ENCODE results near the gene TENT4A.
"Not testable (repeated sequence)": the region's sequence is repeated elsewhere in the genome, so short reads cannot be mapped to it uniquely, and the experiment has no call there.

The TENT4A gene

GRCh38 chr5:6713274-6714225 lies at the start of gene TENT4A:
Gene TENT4A (plus strand): TSS chr5:6713432. CDS start chr5:6713984, 552 bp downstream.
- peak; percentile 48 for DNase-seq

DNA sequence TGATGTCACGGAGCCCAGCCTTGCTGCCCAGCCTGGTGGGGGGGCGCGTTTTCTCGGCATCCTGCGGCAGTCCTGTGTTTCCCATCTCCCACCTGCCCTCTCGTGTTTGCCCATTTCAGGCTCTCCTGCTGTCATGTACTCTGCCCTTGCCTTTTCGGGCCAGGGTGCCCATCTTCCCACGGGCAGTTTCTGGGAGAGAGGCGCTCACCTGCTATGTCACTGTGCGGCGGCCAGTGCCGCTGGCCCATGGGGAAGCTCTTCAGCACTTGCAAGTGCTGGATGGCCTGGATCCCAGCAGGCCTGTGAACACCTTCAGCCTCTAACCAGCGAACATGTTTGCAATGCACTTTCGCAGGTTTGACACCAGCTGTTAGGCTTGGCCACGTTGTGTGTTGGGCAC lies 46.5 kb upstream of the TENT4A start:
- no peak for DNase-seq

DNA sequence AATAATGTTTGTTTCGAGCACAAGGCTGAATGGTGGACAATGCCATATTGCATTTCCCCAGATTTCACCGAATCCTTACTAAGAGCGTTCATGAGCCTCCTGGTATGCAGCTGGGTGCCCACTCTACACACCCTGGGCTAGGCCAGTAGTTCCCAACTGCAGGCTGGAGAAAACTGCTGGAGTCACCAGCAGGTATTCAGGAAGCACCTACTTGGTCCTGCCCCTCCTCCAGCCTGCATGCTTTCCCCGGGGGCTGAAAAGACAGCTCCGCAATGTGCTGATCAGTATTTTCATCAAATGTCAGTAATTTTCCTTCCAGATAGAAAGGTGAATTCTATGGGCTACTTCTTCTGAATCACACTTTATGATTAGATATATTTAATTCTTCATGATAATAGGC lies 45.6 kb upstream of the TENT4A start:
- no peak for DNase-seq

GRCh38 chr5:6668717-6669116 lies 44.5 kb upstream of the TENT4A start:
- DNase-seq, result not testable (repeated sequence)

DNA sequence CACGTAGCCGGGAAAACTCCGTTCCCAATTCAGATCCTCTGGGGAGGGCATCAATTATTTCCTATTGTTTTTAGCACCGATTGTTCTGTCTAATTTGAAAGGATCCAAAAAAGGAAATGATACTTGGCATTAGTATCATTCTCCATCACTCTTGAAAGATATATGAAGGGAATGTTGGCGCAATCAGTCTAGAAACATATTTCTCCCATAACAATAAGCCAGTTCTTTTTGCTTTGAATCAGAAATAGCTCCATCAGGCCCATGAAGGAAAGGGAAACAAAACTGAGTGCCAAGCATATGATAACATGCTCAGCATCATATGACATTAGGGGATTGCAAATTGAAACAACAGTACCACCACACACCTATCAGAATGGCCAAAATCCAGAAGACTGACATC lies 40.2 kb upstream of the TENT4A start:
- no peak for DNase-seq

DNA sequence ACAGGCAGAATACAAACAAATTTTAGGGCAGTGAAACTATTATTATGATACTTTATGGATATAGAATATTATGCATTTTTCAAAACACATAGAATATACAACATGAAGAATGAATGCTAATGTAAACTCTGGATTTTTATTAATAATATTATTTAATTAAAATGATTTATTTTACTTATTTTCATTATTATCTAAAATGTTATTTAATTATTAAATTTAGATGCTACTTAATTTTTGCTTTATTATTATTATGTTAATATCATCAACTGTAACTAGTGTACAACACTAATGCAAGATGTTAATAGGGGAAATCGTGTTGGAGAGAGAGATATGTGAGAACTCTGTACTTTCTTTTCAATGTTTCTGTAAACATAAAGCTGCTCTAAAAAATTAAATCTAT lies 39.3 kb upstream of the TENT4A start:
- DNase-seq, result no peak

DNA sequence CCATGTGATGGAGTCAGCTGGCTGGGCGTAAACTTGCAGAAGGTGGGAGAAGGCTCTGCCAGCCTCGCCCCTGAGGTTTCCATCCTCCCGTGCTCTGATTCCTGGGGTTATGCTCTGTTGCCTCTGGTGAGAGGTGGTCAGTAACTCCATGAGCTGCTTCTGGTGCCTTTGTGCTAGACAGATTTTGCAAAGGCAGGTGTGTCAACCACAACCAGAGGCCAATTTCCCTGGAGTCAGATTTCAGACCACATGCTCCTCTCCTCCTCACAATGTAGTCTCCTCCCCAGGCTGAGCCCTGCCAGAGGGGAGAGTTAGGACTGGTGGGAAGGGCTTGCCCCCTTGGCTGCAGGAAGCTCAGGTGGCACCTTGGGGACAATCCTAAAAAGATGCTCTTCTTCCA lies 38.8 kb upstream of the TENT4A start:
- no peak for DNase-seq

- DNase-seq, result no peak
These were observed 38.3 kb upstream of the TENT4A start for GRCh38 chr5:6674886-6675285.

DNA sequence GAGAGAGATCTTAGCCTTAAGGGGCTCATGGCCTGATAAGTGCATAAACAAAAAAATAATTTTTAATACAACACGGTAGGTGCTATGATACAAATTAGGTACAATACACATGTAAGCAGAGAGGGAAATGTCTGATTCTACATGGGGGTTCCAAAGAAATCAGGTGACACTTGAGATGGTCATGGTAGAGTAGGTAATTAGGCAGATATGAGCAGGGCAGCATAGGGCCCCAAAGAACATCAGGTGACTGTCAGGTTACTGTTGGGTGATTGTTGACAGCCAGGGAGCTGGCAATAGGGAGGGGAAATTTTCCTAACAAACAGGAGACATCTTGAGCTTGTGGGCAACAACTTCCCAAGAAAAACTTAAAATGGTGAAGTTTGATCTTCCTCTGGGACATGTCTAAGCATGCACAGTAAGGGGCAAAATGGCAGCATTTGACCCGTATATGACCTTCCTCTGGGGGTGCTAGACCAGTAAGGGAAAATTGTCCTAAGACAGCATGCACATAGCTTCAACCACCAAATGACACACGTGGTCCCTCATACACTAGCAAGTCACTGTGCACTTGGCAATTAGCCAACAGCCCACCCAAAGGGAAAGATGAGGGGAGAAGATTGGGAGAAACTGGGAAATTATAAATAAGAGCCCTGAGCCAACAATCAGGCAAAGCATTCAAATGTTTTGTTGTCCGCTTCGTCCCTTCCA lies 37.3 kb upstream of the TENT4A start:
- peak; percentile 28 for DNase-seq

DNA sequence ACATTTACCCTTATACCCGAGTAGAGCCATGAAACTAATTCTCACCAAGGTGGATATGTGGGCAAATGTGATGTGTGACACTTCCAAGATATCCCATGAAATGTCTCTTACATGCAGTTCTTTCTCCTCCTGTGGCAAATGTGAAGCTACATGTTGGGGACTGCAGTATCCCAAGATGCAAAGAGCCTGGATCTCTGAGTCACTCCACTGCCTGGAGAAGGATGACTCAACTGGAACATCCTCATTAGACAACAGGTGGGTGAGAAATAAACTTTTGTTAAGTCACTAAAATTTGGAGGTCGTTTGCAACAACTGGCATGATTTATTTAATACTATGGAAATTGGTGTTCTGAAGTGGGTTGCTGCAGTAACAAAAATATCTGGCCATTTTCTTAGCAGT lies 36.5 kb upstream of the TENT4A start:
- no peak for DNase-seq

DNA sequence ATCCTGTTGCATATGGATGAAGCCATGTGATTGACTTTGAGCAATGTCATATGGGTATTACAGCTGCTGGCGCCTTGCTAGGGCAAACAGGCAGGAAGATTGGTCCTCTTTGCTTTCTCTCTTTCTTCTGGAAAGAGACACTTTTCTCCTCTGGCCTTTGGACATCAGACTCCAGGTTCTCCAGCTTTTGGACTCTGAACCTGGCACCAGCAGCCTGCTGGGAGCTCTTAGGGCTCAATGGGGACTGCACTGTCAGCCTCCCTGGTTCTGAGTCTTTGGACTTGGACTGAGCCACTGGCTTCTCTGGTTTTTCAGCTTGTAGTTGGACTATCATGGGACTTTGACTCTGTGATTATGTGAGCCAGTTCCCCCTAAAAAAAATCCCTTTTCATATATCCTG lies 34.8 kb upstream of the TENT4A start:
- DNase-seq, result no peak

DNA sequence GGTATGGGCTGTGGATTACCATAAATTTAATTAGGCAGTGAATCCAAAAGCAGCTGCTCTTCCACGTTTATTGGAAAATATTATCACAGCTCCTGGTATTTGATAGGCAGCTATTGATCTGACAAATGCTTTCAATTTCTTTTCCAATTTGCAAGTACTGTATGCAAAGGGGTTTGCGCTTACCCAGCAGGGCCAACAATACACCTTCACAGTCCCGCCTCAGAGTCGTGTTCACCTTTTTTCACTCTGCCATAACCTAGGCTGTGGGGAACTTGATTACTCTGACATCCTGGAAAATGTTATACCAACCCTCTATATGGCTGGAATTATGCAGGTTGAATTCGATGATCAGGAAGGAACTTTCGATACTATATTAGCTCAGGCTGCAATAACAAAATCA lies 32.3 kb upstream of the TENT4A start:
- DNase-seq, result no peak

GRCh38 chr5:6681682-6682081 lies 31.6 kb upstream of the TENT4A start:
- DNase-seq, result no peak

- no peak for DNase-seq
These were observed 31.0 kb upstream of the TENT4A start for GRCh38 chr5:6682239-6682638.

DNA sequence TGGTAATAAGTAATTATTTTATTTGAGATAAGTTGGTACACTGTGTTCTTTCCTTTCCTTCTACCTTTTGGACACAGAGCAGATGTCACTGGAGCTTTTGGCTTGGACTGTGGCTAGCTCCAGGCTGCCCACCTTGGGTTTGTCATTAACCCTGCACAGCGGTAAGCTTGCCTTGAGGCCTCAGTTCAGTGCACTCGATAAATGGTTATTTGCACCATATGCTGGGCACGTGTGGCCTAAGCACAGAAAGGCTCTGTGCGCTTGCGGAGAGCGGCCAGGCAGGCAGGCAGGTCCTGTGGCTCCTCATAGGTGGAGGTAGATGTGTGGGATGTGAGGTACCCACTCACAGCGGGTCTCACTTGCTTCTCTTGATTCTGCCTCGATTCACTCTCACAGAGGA lies 30.0 kb upstream of the TENT4A start:
- DNase-seq, result no peak

- no peak for DNase-seq
These were observed 29.2 kb upstream of the TENT4A start for GRCh38 chr5:6684075-6684474.

DNA sequence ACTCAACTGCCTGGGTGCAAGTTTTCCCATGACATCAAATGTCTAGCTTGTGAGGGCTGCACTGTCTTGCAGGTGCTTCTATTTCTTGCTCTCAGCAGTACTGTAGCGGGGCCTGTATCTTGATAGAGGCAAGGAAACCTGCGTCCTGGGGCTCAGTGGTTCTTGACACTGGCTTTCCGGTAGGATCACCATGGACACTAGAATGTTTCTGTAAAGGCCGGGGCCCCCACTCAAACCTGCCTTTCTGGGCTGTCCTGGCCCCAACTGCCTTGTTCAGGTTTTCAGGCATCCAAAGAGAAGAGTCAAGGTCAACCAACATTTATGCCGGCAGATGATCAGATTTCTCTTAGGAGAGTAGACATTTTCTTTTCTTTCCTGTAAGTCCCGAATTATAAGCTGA lies 26.7 kb upstream of the TENT4A start:
- DNase-seq, result no peak

DNA sequence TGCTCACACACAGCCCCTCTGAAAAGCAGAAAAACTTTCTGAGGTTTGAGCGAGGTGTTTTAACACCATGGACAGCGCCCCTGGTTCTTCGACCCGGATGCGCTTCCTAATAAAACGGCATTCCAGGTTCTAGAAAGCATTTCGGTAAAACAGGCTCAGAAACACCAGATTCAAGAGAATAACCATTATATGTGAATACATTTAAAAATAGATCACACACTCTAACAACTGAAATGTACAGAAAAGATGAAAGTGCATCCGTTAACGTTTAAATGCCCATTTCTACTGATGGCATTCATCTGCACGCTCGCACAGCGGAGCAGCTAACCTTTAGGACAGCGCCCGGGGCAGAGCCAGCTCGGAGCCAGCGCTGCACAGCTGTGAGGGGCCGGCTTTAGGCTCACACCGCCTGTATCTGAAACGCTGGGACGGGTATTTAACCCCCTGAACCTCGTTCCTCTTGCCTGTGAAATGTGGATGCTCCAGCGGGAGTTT lies 26.3 kb upstream of the TENT4A start:
- DNase-seq, result peak; percentile 65

DNA sequence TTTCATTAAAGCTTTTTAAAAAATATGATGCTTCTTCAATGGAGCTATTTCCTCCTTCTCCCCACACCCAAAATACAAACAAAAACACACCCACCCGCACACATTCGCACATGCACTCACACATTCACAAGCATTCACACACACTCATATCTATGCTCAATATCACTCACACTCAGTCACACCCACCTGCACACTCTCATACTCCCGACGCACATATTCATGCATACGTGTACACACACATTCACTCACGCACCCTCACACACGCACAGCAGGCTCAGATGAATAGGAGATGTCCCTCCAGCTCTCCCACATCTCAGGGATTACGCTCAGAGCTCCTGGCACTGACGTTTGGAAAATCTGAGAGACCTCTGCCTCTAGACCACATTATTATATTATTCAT lies 25.7 kb upstream of the TENT4A start:
- DNase-seq, result no peak

GRCh38 chr5:6692906-6693305 lies 20.3 kb upstream of the TENT4A start:
- no peak for DNase-seq

GRCh38 chr5:6698696-6699095 lies 14.5 kb upstream of the TENT4A start:
- no peak for DNase-seq

DNA sequence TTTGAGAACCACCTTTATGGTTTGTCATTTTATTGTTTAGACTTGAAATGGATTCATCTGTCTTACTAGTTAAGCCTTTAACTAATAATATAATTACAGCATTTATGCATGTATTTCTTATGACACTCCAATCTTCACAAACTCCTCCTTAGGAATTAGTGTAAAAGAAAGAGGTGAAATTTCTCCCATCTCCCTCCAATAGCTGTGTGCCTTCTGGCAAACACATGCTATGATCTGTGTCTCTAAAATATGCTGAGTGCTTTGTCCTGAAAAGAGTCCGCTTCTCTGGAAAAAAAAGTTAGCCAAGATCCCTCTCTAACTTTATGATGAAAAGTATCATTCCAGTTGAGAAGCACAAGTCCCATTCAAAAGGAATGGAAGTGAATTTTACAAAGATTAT lies 13.9 kb upstream of the TENT4A start:
- no peak for DNase-seq

DNA sequence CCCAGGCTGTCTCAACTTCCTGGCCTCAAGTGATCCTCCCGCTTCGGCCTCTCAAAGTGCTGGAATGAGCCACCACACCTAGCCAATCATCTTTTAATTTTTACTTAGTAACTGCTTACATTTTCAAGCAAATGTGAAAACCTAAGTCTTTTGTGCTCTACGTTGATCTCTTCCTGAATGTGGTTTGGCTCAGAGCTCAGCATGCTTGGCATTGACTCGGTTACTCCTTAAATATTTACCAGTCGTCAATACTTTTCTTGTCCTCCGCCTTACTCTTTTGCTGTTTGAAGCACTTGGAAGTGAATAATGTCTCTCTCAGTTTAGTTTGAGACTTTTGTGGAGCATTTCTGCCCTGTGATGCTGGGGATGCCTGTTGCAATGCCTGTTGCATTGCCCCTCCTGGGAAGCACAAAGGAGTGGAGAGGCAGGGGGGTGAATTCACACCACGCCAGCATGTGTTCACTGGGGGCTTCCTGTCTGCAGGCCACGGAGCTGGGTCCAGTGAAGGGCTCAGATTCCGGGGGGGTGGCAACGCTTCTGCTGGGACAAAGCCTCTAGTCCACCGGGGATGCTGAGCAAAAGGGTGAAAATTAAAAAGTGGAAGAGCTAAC lies 13.1 kb upstream of the TENT4A start:
- no peak for DNase-seq
